ENCODE data around the gene CCL11. TPM values are rescaled to one million over a fixed set of nuclear protein-coding genes. Genes with fewer than 3 reads are reported as not detected.

CCL11 gene
- total RNA-seq, 4 donors from 2014 or later = not detected

DNA sequence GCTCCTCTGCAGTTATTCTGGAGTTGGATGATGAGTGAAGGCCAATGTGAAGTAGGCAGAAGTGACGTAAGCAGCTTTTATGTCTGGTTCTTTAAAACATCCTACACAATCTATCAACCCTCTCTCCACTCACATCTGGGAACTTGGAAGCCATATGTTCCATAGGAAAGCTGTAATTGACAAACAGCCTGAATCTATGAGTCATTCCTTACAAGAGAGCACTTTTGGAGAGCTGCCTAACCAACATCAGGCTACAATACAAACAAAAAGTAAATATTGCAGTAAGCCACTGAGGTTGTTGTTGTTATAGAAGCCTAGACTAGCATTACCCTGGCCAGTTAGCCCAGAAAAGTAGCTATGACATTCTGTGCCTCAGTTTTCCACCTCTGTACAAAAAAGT lies 9.7 kb upstream of the CCL11 start:
- TF ChIP-seq, protein P1, sequence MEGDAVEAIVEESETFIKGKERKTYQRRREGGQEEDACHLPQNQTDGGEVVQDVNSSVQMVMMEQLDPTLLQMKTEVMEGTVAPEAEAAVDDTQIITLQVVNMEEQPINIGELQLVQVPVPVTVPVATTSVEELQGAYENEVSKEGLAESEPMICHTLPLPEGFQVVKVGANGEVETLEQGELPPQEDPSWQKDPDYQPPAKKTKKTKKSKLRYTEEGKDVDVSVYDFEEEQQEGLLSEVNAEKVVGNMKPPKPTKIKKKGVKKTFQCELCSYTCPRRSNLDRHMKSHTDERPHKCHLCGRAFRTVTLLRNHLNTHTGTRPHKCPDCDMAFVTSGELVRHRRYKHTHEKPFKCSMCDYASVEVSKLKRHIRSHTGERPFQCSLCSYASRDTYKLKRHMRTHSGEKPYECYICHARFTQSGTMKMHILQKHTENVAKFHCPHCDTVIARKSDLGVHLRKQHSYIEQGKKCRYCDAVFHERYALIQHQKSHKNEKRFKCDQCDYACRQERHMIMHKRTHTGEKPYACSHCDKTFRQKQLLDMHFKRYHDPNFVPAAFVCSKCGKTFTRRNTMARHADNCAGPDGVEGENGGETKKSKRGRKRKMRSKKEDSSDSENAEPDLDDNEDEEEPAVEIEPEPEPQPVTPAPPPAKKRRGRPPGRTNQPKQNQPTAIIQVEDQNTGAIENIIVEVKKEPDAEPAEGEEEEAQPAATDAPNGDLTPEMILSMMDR (IDR thresholded peaks at IDR 0.05) = no peak
- intact Hi-C loops (cut with DNase I; ENCODE audit: low total_unique reads) = no loop called here
- WGBS, 2 donors = 0% methylated on average over 1 of the region's 1 CpG
- no peak overlapping the region for H3K4me3 ChIP-seq (ENCODE audit: low read depth, poor library complexity, severe bottlenecking)
- no peak for DNase-seq (ENCODE audit: low spot score in 2 of 2)

DNA sequence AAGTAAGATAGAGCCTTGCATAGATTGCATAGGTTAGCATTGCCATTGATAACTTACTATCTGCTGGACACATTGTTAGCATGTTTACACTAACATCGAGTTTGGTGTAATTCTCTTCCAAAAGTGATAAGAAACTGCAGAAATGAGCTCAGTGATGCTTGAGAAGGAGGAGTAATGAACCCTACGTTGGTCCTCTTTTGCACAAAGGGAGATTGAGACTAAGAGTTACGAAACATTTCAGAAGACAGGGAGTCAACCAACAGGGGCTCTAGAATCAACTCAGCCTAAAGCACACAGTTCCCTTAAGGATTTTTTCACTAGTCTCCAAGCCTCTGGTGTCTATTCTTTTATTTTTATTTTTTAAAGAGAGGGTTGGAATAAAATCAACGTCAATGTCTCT lies 8.7 kb upstream of the CCL11 start:
- TF ChIP-seq, protein P1 (IDR thresholded peaks at IDR 0.05) = no peak
- no peak for TF ChIP-seq POLR2A (IDR thresholded peaks at IDR 0.05)
- 78 to 79% methylated on average over 4 of the region's 4 CpGs for WGBS, 2 donors
- no peak for DNase-seq (ENCODE audit: low spot score in 2 of 2)
- intact Hi-C loops (cut with DNase I; ENCODE audit: low total_unique reads) = no loop called here
- H3K4me3 ChIP-seq (ENCODE audit: low read depth, poor library complexity, severe bottlenecking) = no peak overlapping the region

DNA sequence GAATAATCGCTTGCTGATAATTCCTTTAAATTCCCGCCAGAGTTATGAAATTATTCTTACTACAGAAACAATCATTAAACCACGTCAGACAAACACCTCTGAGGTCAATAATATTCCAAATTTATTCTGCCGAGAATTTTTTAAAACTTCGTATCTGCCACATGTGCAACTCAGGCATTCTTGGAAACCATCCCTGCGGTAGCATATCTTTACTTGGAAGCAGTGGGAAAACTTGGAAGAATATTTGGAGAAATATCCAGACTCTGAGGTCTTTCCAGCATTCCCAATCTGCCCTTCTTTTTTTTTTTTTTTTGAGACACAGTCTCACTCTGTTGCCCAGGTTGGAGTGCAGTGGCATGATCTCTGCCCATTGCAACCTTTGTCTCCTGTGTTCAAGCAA lies 2.0 kb upstream of the CCL11 start:
- 72 to 79% methylated on average over 6 of the region's 6 CpGs for WGBS, 2 donors
- DNase-seq (ENCODE audit: low spot score in 2 of 2) = no peak
- no peak overlapping the region for H3K4me3 ChIP-seq (ENCODE audit: low read depth, poor library complexity, severe bottlenecking)
- no peak for TF ChIP-seq POLR2A (IDR thresholded peaks at IDR 0.05)
- TF ChIP-seq, protein P1 (IDR thresholded peaks at IDR 0.05) = no peak
- intact Hi-C loops (cut with DNase I; ENCODE audit: low total_unique reads) = no loop called here

DNA sequence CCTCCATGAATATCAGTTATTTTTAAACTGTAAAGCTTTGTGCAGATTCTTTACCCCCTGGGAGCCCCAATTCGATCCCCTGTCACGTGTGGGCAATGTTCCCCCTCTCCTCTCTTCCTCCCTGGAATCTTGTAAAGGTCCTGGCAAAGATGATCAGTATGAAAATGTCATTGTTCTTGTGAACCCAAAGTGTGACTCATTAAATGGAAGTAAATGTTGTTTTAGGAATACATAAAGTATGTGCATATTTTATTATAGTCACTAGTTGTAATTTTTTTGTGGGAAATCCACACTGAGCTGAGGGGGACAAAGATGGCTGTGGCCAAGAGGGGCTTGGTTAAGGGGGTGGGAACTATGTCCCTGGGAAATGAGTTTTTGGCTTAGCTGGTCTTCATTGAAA lies 2.3 kb downstream of the CCL11 start:
- H3K4me3 ChIP-seq (ENCODE audit: low read depth, poor library complexity, severe bottlenecking) = no peak overlapping the region
- 24 to 29% methylated on average over 2 of the region's 2 CpGs for WGBS, 2 donors
- no peak for DNase-seq (ENCODE audit: low spot score in 2 of 2)
- no peak for TF ChIP-seq POLR2A (IDR thresholded peaks at IDR 0.05)
- TF ChIP-seq, protein P1 (IDR thresholded peaks at IDR 0.05) = no peak
- intact Hi-C loops (cut with DNase I; ENCODE audit: low total_unique reads) = no loop called here

DNA sequence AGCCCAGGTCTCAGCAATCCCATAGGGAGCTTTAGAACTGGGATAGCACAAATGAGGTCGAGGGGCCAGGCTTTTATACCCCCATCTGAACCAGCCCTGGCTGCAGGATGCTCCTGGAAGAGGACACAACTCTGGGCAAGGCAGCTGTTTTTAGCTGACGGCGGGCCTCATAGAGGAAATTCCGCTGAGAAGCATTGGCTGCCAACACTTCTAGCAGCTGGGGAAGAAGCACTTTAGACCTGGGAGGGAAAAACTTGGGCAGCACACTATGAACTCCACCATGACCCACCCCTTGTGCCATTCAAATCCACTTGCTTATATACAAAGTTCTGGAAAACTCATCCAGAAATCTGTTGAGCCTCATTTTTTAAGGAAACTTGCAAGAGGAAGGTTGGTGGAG lies 5.0 kb downstream of the CCL11 start:
- 77% methylated on average over 4 of the region's 4 CpGs for WGBS, 2 donors
- intact Hi-C loops (cut with DNase I; ENCODE audit: low total_unique reads) = no loop called here
- no peak for TF ChIP-seq POLR2A (IDR thresholded peaks at IDR 0.05)
- TF ChIP-seq, protein P1 (IDR thresholded peaks at IDR 0.05) = no peak

DNA sequence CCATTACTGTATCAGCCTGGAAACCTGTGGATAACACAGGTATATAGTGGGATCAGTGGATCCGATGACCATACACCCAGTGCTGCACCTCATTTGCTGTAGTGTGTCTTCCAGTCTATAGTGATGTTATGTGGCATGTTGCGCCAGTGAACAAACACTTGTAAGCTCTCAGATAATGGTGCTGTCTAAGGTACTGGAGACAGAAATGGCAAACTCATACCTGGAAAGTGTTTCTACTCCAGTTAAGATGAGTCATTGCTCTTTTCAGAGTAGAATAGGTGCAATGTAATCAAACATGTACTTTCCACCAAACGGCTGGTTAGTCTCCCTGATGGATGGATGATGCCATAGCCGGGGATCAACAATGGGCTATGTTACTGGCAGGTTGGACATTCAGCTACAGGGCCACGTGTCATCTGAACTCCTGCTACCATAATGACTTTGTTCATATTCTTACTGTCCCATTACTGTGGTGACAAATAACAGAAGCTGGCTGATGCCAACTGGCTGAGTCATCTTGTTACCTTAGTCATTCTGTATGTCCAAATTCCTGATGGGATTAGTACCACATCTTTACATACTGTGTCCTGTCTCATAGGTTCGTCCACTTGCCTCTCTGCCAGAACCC lies 6.3 kb downstream of the CCL11 start:
- no peak for DNase-seq (ENCODE audit: low spot score in 2 of 2)
- WGBS, 2 donors = 81 to 84% methylated on average over 6 of the region's 6 CpGs

More for the DNA sequence above, 5.0 kb downstream of the CCL11 start:
- DNase-seq (ENCODE audit: low spot score in 2 of 2) = no peak
- H3K4me3 ChIP-seq (ENCODE audit: low read depth, poor library complexity, severe bottlenecking) = no peak overlapping the region

More for the DNA sequence above, 6.3 kb downstream of the CCL11 start:
- intact Hi-C loops (cut with DNase I; ENCODE audit: low total_unique reads) = no loop called here
- TF ChIP-seq POLR2A (IDR thresholded peaks at IDR 0.05) = no peak
- TF ChIP-seq, protein P1 (IDR thresholded peaks at IDR 0.05) = no peak
- no peak overlapping the region for H3K4me3 ChIP-seq (ENCODE audit: low read depth, poor library complexity, severe bottlenecking)
